Nephron (organoid): ENCODE data around the gene WDR76.
"Not testable (repeated sequence)": the region's sequence is repeated elsewhere in the genome, so short reads cannot be mapped to it uniquely, and the experiment has no call there.

Experiments
- H3K27ac Mint-ChIP-seq, 3 experiments: 2 replicates each; pipeline ENCODE4 v1.8.0; 2020; ENCODE audit warnings: mixed read lengths in 3 of 3, mild to moderate bottlenecking in 2 of 3, moderate library complexity in 1 of 3
- H3K27me3 Mint-ChIP-seq: 2 replicates; pipeline ENCODE4 v1.8.0; 2021; ENCODE audit warnings: low read depth, mild to moderate bottlenecking, moderate library complexity, mixed read lengths
- H3K36me3 Mint-ChIP-seq: 2 replicates; pipeline ENCODE4 v1.8.0; 2020; ENCODE audit warnings: low read depth, mixed read lengths
- H3K4me1 Mint-ChIP-seq: 2 replicates; pipeline ENCODE4 v1.8.0; 2020; ENCODE audit warnings: mixed read lengths
- H3K4me3 Mint-ChIP-seq, 3 experiments: 2 replicates each; pipeline ENCODE4 v1.8.0; 2020; ENCODE audit warnings: mild to moderate bottlenecking in 3 of 3, mixed read lengths in 3 of 3, moderate library complexity in 2 of 3
- H3K9me3 Mint-ChIP-seq: 2 replicates; pipeline ENCODE4 v1.8.0; 2020; ENCODE audit warnings: mixed read lengths
- CTCF ChIP-seq, 3 experiments: fragments of 200-600 bp; sonication (generic); IDR thresholded peaks; one replicate each; pipeline ENCODE4 v1.5.0; 2021; ENCODE audit warnings: antibody characterized with exemption in 3 of 3; ENCODE audit not compliant: unreplicated experiment in 3 of 3

Gene WDR76

GRCh38 chr15:43796566-43796965 is 30.2 kb upstream of the WDR76 start:
- Mint-ChIP-seq H3K9me3 (no peaks in the 10 kb centered on the region), H3K4me3 (peak overlapping the region in 2 of 3 experiments; percentile 96 to 99), H3K36me3 (peaks cover 71% of the 10 kb centered on the region), H3K27me3 (no peaks in the 10 kb centered on the region), H3K27ac (peak overlapping the region; percentile 24 to 45 (median 27)), H3K4me1 (peaks cover 62% of the 10 kb centered on the region)
- no peak for TF ChIP-seq CTCF (IDR thresholded peaks at IDR 0.05; ENCODE audit: unreplicated experiment in 3 of 3)

DNA sequence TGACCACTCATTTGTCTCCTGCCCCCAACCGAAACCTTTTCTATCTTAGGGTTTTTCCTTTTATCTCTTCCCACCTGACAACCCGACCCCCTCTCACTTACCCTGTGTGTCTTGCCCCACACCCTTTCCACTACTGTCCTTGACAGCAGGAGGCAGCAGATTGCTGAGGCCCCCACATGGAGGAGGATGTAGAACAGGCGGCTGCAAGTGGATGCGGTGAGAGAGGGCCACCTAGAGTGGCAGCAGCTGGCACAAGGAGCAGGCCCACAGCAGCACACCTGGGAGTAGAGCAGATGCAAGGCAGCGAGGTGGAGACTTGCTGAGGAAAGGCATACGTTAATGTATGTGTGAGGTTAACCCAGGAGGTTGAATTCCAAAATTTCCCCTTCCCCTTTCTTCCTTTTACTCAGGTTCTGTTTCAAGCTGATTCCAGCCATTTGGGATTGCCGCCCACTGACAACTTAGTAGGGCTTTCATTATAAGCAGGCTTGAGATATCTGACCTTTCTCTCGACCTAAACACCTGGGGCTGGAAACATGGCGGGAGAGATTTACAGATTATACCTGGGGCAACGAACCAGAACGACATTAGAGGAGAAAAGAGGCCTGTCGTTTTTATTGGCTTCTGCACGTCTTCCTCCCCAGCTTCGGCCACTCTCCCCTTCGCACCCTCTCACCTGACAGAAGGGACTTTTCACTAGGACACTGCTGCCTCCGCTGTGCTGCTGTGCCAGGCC is 27.4 kb upstream of the WDR76 start:
- H3K4me3 Mint-ChIP-seq, result peak overlapping the region; percentile 99 to 100 (median 99)
- H3K4me1 Mint-ChIP-seq, result peaks cover 54% of the 10 kb centered on the region
- no peaks in the 10 kb centered on the region for H3K9me3 Mint-ChIP-seq
- H3K27ac Mint-ChIP-seq, result peak overlapping the region; percentile 89 to 97 (median 96)
- no peak for TF ChIP-seq CTCF (IDR thresholded peaks at IDR 0.05; ENCODE audit: unreplicated experiment in 3 of 3)
- no peaks in the 10 kb centered on the region for H3K27me3 Mint-ChIP-seq
- H3K36me3 Mint-ChIP-seq, result peaks cover 64% of the 10 kb centered on the region

DNA sequence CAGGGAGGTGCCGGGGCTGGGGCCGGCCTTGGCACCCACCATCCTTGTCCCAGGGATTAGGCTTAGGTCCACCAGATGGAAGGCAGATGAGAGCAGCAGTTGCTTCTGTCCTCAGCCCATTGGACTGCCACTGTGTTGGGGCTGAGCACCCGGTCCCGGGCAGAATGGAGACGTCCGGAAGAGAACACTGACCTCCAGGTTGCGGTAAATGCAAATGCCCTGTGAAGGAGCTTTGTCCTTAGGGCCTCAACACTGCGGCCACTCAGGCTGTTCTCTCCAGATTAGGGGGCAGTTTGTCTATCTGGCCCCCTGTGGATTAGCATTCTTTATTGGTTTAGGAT is 26.9 kb upstream of the WDR76 start, which contains the start of gene SERINC4:
Gene SERINC4, minus strand, starts transcription at position 276 of the 341 bp plus-strand sequence. Its CDS starts 234 bp downstream, at position 42.
- TF ChIP-seq CTCF (IDR thresholded peaks at IDR 0.05; ENCODE audit: unreplicated experiment in 3 of 3), result no peak
- Mint-ChIP-seq H3K27ac (peak within 1 kb of the TSS; percentile 96 to 98 (median 97)), H3K9me3 (no peaks in the 10 kb centered on the region), H3K4me1 (peaks cover 49% of the 10 kb centered on the region), H3K36me3 (peaks cover 64% of the 10 kb centered on the region), H3K4me3 (peak within 1 kb of the TSS; percentile 99 to 100 (median 99)), H3K27me3 (no peaks in the 10 kb centered on the region)

DNA sequence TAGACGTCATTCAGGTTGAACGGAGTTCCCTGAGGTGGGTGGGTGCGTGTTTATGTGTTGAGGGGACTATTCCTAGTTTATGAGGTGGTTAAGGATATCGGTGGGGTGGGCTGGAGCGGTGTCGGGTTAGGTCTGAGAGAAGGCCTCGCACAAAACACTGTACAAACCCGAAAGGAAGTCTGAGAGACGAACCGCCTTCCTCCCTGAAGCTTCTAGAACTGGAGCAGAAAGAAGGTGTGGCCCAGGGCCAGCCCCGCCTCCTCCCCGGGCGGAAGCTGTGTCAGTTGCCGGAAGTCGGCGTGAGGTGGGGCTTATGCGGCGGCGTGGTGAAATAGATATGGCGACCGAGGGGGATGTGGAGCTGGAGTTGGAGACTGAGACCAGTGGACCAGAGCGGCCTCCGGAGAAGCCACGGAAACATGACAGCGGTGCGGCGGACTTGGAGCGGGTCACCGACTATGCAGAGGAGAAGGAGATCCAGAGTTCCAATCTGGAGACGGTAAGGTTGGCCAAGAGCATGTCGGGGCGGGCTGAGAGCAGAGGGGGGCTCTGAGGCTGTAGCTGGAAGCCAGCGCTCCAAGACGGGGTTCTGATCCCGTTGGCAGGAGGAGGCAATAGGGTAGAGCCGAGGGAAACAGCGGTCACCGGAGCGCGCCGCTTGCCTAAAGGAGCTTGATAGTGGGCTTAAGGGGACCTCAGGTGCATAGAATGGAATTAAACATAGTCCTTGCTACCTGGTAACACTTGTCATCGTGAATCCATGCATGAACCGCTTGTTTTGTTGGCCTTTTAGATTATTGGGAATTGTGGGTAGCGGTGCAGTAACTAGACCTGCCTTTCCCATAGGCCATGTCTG is 26.3 kb upstream of the WDR76 start, which contains the start of gene HYPK:
Gene HYPK, plus strand, starts transcription at position 314 of the 856 bp plus-strand sequence. Its CDS starts 24 bp downstream, at position 338.
- peak within 1 kb of the TSS; percentile 96 to 98 (median 97) for H3K27ac Mint-ChIP-seq
- H3K27me3 Mint-ChIP-seq, result no peaks in the 10 kb centered on the region
- no peaks in the 10 kb centered on the region for H3K9me3 Mint-ChIP-seq
- no peak for TF ChIP-seq CTCF (IDR thresholded peaks at IDR 0.05; ENCODE audit: unreplicated experiment in 3 of 3)
- peak within 1 kb of the TSS; percentile 99 to 100 (median 99) for H3K4me3 Mint-ChIP-seq
- peaks cover 43% of the 10 kb centered on the region for H3K4me1 Mint-ChIP-seq
- peaks cover 64% of the 10 kb centered on the region for H3K36me3 Mint-ChIP-seq

DNA sequence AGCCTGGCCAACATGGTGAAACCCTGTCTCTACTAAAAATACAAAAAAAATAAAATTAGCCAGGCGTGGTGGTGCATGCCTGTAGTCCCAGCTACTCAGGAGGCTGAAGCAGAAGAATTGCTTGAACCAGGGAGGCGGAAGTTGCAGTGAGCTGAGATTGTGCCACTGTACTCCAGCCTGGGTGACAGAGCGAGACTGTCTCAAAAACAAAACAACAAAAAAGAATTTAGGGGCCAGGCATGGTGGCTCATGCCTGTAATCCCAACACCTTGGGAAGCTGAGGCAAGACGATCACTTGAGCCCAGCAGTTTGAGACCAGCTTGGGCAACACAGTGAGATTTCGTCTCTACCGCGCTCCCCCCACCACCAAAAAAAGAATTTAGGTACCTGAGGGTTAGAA is 24.1 kb upstream of the WDR76 start:
- Mint-ChIP-seq H3K36me3 (peaks cover 68% of the 10 kb centered on the region), H3K4me1 (peaks cover 28% of the 10 kb centered on the region)
- H3K4me3 Mint-ChIP-seq, H3K27ac Mint-ChIP-seq, H3K9me3 Mint-ChIP-seq, H3K27me3 Mint-ChIP-seq: not testable (repeated sequence)

DNA sequence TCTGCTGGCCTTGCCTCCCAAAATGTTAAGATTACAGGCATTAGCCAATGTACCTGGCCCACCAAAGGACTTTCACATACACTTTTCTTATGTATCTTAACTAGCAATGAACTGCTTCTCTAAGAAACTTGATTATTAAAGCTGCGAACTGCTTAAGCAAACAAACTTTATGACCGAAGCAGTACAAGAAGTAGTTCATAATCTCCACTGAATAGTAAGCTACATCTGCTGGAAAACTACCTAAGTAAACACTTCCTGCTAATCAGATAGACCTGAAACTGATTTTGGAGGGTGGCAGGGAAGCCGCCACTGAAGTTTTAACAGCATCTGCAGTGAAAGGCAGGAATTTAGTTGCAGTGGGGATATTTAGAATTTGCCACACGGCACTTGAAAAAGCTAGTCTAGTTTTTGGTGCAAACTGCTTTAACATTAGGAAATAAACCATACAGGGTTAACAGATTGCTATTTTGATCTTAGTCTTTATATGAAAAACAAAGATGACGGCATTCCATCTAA is 18.3 kb upstream of the WDR76 start:
- no peak for TF ChIP-seq CTCF (IDR thresholded peaks at IDR 0.05; ENCODE audit: unreplicated experiment in 3 of 3)
- H3K4me3 Mint-ChIP-seq, result no peak overlapping the region
- H3K4me1 Mint-ChIP-seq, result no peaks in the 10 kb centered on the region
- H3K27ac Mint-ChIP-seq, result no peak overlapping the region
- H3K36me3 Mint-ChIP-seq, result peaks cover 69% of the 10 kb centered on the region
- H3K27me3 Mint-ChIP-seq, result no peaks in the 10 kb centered on the region
- no peaks in the 10 kb centered on the region for H3K9me3 Mint-ChIP-seq
